HepG2 (cell line): ENCODE results near the gene WDR81. TPM values are rescaled to one million over a fixed set of nuclear protein-coding genes. Genes with fewer than 3 reads are reported as not detected.
A peak's percentile ranks its signal among the peaks of the same experiment; 100 is the strongest.

Source experiments
- AGO2 ChIP-seq: fragments of 200-400 bp; formaldehyde crosslinking; optimal IDR thresholded peaks from 2 replicates; pipeline ENCODE3; 2017; ENCODE audit warnings: mild to moderate bottlenecking, low read depth, low read length, moderate library complexity
- BRCA1 ChIP-seq: sonication (generic); formaldehyde crosslinking; IDR thresholded peaks from 2 replicates; pipeline ENCODE4 v1.4.0; 2020; ENCODE audit warnings: missing genetic modification reagents
- CC2D1A ChIP-seq: sonication (generic); formaldehyde crosslinking; IDR thresholded peaks from 2 replicates; pipeline ENCODE4 v1.8.1; 2023; ENCODE audit warnings: mild to moderate bottlenecking, missing genetic modification reagents
- CHD2 ChIP-seq: IDR thresholded peaks from 2 replicates; pipeline ENCODE4 v1.6.1; 2011; ENCODE audit warnings: low read depth, low read length, improper control_type of control experiment
- ETV5 ChIP-seq: IDR thresholded peaks from 2 replicates; pipeline ENCODE4 v1.6.1; 2018; ENCODE audit warnings: missing biosample characterization, missing genetic modification reagents, inconsistent platforms, borderline replicate concordance
- FOXC1 ChIP-seq: sonication (generic); formaldehyde crosslinking; IDR thresholded peaks from 2 replicates; pipeline ENCODE4 v1.8.0; 2022; ENCODE audit warnings: mild to moderate bottlenecking, missing genetic modification reagents, borderline replicate concordance
- GATAD2A ChIP-seq: IDR thresholded peaks from 2 replicates; pipeline ENCODE4 v1.6.1; 2016
- HES4 ChIP-seq: sonication (generic); formaldehyde crosslinking; IDR thresholded peaks from 2 replicates; pipeline ENCODE4 v1.9.0; 2021; ENCODE audit warnings: mild to moderate bottlenecking, missing genetic modification reagents, borderline replicate concordance
- IRF9 ChIP-seq: sonication (generic); formaldehyde crosslinking; IDR thresholded peaks from 2 replicates; pipeline ENCODE4 v1.8.0; 2022; ENCODE audit warnings: missing genetic modification reagents, mild to moderate bottlenecking, borderline replicate concordance
- KDM5A ChIP-seq: fragments of 200-600 bp; sonication (generic); IDR thresholded peaks from 2 replicates; pipeline ENCODE4 v1.7.0; 2018; ENCODE audit warnings: antibody characterized with exemption, mild to moderate bottlenecking, low read length, borderline replicate concordance
- MEF2D ChIP-seq: sonication (generic); formaldehyde crosslinking; IDR thresholded peaks from 2 replicates; pipeline ENCODE4 v1.5.1; 2020; ENCODE audit warnings: mild to moderate bottlenecking, missing genetic modification reagents
- MTA3 ChIP-seq: sonication (generic); formaldehyde crosslinking; IDR thresholded peaks from 2 replicates; pipeline ENCODE4 v1.4.0; 2020; ENCODE audit warnings: missing genetic modification reagents
- SETDB1 ChIP-seq: sonication (generic); formaldehyde crosslinking; IDR thresholded peaks from 2 replicates; pipeline ENCODE4 v1.5.1; 2020; ENCODE audit warnings: missing genetic modification reagents, mild to moderate bottlenecking, borderline replicate concordance
- THYN1 ChIP-seq: sonication (generic); formaldehyde crosslinking; IDR thresholded peaks from 2 replicates; pipeline ENCODE4 v1.8.1; 2023; ENCODE audit warnings: low read depth, mild to moderate bottlenecking, moderate library complexity, missing genetic modification reagents, borderline replicate concordance
- UBTF ChIP-seq: sonication (generic); formaldehyde crosslinking; IDR thresholded peaks from 2 replicates; pipeline ENCODE4 v1.4.0; 2020; ENCODE audit warnings: mild to moderate bottlenecking, missing genetic modification reagents
- ZFP1 ChIP-seq: IDR thresholded peaks from 2 replicates; pipeline ENCODE4 v1.6.1; 2016
- ZNF136 ChIP-seq: sonication (generic); formaldehyde crosslinking; IDR thresholded peaks from 2 replicates; pipeline ENCODE4 v1.8.1; 2022; ENCODE audit warnings: low read depth, mild to moderate bottlenecking, moderate library complexity, missing genetic modification reagents
- ZNF570 ChIP-seq: sonication (generic); formaldehyde crosslinking; IDR thresholded peaks from 2 replicates; pipeline ENCODE4 v1.4.0; 2020; ENCODE audit warnings: mild to moderate bottlenecking, missing genetic modification reagents, borderline replicate concordance
- ZNF788 ChIP-seq: sonication (generic); formaldehyde crosslinking; IDR thresholded peaks from 2 replicates; pipeline ENCODE4 v1.5.0; 2020; ENCODE audit warnings: mild to moderate bottlenecking, missing genetic modification reagents, borderline replicate concordance
- polyA plus RNA-seq, 8 experiments: library from polyadenylated mRNA; depleted of rRNA in 3 of 8; stranded (reverse) in 7 of 8; unstranded in 1 of 8; fragments of >200 nt; fragmentation: Illumina TruSeq in 4 of 8; extraction: Trizol in 4 of 8; gene quantifications; 2 replicates each; pipeline versions ENCODE4 v1.2.1 to v1.2.3, GENCODE V29; 2011 to 2016; ENCODE audit warnings: low read depth in 4 of 8, missing spikeins in 1 of 8, mixed read lengths in 1 of 8; ENCODE audit not compliant: insufficient read depth in 1 of 8
- total RNA-seq, 5 experiments: library from RNA; depleted of rRNA; stranded (reverse); fragments of >200 nt; fragmentation: Illumina TruSeq; extraction: Trizol; gene quantifications; 2 replicates each; pipeline ENCODE4 v1.2.3, GENCODE V29; 2016; ENCODE audit warnings: low read depth in 1 of 5
- TF ChIP-seq, protein P1 (sequence below): sonication (generic); formaldehyde crosslinking; IDR thresholded peaks from 2 replicates; pipeline ENCODE4 v1.4.0; 2020; ENCODE audit warnings: mild to moderate bottlenecking, missing genetic modification reagents
- TF ChIP-seq, protein P2 (sequence below): sonication (generic); formaldehyde crosslinking; IDR thresholded peaks from 2 replicates; pipeline ENCODE4 v1.8.0; 2022; ENCODE audit warnings: low read depth, missing genetic modification reagents

Gene WDR81
- total and polyA plus RNA-seq, 2 of the 13 experiments (the other 11 are each of a cell fraction or from before 2014, with no cell fraction given), result 9.1 to 16.7 TPM

DNA sequence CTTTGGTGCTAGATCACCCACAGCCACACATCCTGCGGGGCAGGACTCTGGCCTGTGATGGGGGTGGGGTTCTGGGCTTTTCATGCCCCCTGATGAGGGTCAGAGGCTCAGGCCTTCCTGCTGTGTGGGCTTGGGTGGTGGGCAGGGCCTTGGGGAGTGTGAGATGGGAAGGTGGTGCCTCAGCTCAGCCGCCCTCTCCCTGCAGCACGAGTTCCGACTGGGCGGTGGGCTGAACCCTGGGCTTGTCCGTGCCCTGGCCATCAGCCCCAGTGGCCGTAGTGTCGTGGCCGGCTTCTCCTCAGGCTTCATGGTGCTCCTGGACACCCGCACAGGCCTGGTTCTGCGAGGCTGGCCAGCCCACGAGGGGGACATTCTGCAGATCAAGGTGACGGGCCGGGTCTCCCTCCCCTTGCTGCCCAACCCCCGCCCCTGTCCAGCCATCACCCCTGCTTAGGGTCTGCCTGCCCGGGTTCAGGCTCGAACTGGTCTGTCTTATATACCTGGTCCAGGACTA, 11.4 kb downstream of the WDR81 start (continued):
- TF ChIP-seq, protein P1, sequence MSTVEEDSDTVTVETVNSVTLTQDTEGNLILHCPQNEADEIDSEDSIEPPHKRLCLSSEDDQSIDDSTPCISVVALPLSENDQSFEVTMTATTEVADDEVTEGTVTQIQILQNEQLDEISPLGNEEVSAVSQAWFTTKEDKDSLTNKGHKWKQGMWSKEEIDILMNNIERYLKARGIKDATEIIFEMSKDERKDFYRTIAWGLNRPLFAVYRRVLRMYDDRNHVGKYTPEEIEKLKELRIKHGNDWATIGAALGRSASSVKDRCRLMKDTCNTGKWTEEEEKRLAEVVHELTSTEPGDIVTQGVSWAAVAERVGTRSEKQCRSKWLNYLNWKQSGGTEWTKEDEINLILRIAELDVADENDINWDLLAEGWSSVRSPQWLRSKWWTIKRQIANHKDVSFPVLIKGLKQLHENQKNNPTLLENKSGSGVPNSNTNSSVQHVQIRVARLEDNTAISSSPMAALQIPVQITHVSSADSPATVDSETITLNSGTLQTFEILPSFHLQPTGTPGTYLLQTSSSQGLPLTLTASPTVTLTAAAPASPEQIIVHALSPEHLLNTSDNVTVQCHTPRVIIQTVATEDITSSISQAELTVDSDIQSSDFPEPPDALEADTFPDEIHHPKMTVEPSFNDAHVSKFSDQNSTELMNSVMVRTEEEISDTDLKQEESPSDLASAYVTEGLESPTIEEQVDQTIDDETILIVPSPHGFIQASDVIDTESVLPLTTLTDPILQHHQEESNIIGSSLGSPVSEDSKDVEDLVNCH (CRISPR knock-in tag), result 0 out of 2 replicates have a peak, but pooled peaks have one; percentile 47
- TF ChIP-seq AGO2, result peak; percentile 93
- TF ChIP-seq CHD2, result no peak
- no peak for TF ChIP-seq SETDB1 (CRISPR knock-in tag)
- TF ChIP-seq KDM5A, result no peak
- no peak for TF ChIP-seq MEF2D (CRISPR knock-in tag)
- TF ChIP-seq BRCA1, result no peak
- TF ChIP-seq MTA3 (CRISPR knock-in tag), result no peak
- no peak; the same call in 1 of the 2 replicates for TF ChIP-seq ZNF136
- TF ChIP-seq CC2D1A (CRISPR knock-in tag), result no peak
- no peak for TF ChIP-seq ZFP1 (CRISPR knock-in tag)
- TF ChIP-seq ETV5 (CRISPR knock-in tag), result no peak
- no peak for TF ChIP-seq THYN1 (CRISPR knock-in tag)
- TF ChIP-seq, protein P2, sequence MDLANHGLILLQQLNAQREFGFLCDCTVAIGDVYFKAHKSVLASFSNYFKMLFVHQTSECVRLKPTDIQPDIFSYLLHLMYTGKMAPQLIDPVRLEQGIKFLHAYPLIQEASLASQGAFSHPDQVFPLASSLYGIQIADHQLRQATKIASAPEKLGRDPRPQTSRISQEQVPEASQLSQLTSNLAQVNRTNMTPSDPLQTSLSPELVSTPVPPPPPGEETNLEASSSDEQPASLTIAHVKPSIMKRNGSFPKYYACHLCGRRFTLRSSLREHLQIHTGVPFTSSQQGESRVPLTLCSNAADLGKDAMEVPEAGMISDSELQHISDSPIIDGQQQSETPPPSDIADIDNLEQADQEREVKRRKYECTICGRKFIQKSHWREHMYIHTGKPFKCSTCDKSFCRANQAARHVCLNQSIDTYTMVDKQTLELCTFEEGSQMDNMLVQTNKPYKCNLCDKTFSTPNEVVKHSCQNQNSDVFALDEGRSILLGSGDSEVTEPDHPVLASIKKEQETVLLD (CRISPR knock-in tag), result 0 out of 2 replicates have a peak, but pooled peaks have one; percentile 66
- peak; percentile 9; the same call in 1 of the 2 replicates for TF ChIP-seq IRF9 (CRISPR knock-in tag)
- TF ChIP-seq GATAD2A (CRISPR knock-in tag), result no peak
- TF ChIP-seq HES4, result no peak
- TF ChIP-seq ZNF788 (CRISPR knock-in tag), result peak; percentile 60; the same call in 1 of the 2 replicates
- no peak for TF ChIP-seq FOXC1 (CRISPR knock-in tag)
- 0 out of 2 replicates have a peak, but pooled peaks have one; percentile 1 for TF ChIP-seq ZNF570 (CRISPR knock-in tag)
- no peak; the same call in 1 of the 2 replicates for TF ChIP-seq UBTF
